SK-N-SH (cell line): ENCODE results near the gene SFXN3. TPM values are rescaled to one million over a fixed set of nuclear protein-coding genes. Genes with fewer than 3 reads are reported as not detected.
A peak's percentile ranks its signal among the peaks of the same experiment; 100 is the strongest.

Experiments
- CTCF ChIA-PET: fragments of 300-600, 350-600 bp; formaldehyde crosslinking; extraction: SDS; loops from one replicate; lab custom pipeline; 2021; lab: Yijun Ruan, JAX
- POLR2A ChIA-PET: fragments of 350-600 bp; sonication (Branson Sonifier 250); formaldehyde crosslinking; extraction: SDS; loops from one replicate; lab custom pipeline; 2020; ENCODE audit warnings: antibody characterized with exemption, inconsistent platforms; lab: Yijun Ruan, JAX
- DNase-seq: peaks from one replicate; pipeline ENCODE4 v3.0.0; 2012
- H2AFZ ChIP-seq: fragments of 200-600 bp; sonication (generic); 2 replicates; pipeline ENCODE4 v1.8.1; 2016; ENCODE audit warnings: antibody characterized with exemption, mild to moderate bottlenecking, low read depth
- H3F3A ChIP-seq: fragments of 200-600 bp; sonication (generic); replicated peaks from 2 replicates; pipeline ENCODE3; 2016; ENCODE audit warnings: antibody characterized with exemption, mild to moderate bottlenecking; ENCODE audit not compliant: insufficient read depth
- H3K27ac ChIP-seq, 2 experiments: fragments of 200-500 bp in 1 of 2; fragments of 200-600 bp in 1 of 2; sonication (Bioruptor generic) in 1 of 2; sonication (generic), shearing (Covaris generic) in 1 of 2; 2 replicates each; pipeline versions ENCODE4 v1.5.1 to v1.6.1; 2014 to 2016; ENCODE audit warnings: low read depth in 2 of 2, inconsistent platforms in 1 of 2, low read length in 1 of 2, mild to moderate bottlenecking in 1 of 2, mixed read lengths in 1 of 2
- H3K27me3 ChIP-seq: fragments of 200-600 bp; sonication (generic), shearing (Covaris generic); 2 replicates; pipeline ENCODE4 v1.6.1; 2016; ENCODE audit warnings: mixed run types; ENCODE audit not compliant: insufficient read depth
- H3K36me3 ChIP-seq, 2 experiments: fragments of 200-500 bp in 1 of 2; fragments of 200-600 bp in 1 of 2; sonication (Bioruptor generic) in 1 of 2; sonication (generic) in 1 of 2; replicated peaks in 1 of 2; 2 replicates each; pipeline versions ENCODE3 to v1.5.1; 2014 to 2016; ENCODE audit warnings: low read length in 1 of 2, mild to moderate bottlenecking in 1 of 2; ENCODE audit not compliant: insufficient read depth in 2 of 2, control insufficient read depth in 1 of 2
- H3K4me1 ChIP-seq, 2 experiments: fragments of 200-500 bp in 1 of 2; fragments of 200-600 bp in 1 of 2; sonication (Bioruptor generic) in 1 of 2; sonication (generic), shearing (Covaris generic) in 1 of 2; 2 replicates each; pipeline versions ENCODE4 v1.5.1 to v1.6.1; 2014 to 2016; ENCODE audit warnings: low read depth in 1 of 2, low read length in 1 of 2, mixed run types in 1 of 2; ENCODE audit not compliant: insufficient read depth in 2 of 2, control insufficient read depth in 1 of 2
- H3K4me2 ChIP-seq: fragments of 200-600 bp; sonication (generic), shearing (Covaris generic); 2 replicates; pipeline ENCODE4 v1.6.1; 2017; ENCODE audit warnings: mixed run types
- H3K4me3 ChIP-seq, 2 experiments: fragments of 200-500 bp in 1 of 2; fragments of 200-600 bp in 1 of 2; sonication (Bioruptor generic) in 1 of 2; sonication (generic), shearing (Covaris generic) in 1 of 2; 2 replicates each; pipeline versions ENCODE4 v1.5.1 to v1.8.1; 2014 to 2016; ENCODE audit warnings: low read depth in 2 of 2, inconsistent platforms in 1 of 2, low read length in 1 of 2, mild to moderate bottlenecking in 1 of 2, mixed read lengths in 1 of 2, moderate library complexity in 1 of 2
- H3K79me2 ChIP-seq: fragments of 200-600 bp; sonication (generic); 2 replicates; pipeline ENCODE4 v1.8.1; 2017; ENCODE audit warnings: mild to moderate bottlenecking; ENCODE audit not compliant: insufficient read depth
- H3K9ac ChIP-seq: fragments of 200-600 bp; sonication (generic); 2 replicates; pipeline ENCODE4 v1.6.1; 2017; ENCODE audit warnings: mixed run types
- H3K9me2 ChIP-seq: fragments of 200-600 bp; sonication (generic); 2 replicates; pipeline ENCODE4 v1.6.1; 2017; ENCODE audit warnings: mixed run types
- H3K9me3 ChIP-seq: fragments of 200-600 bp; sonication (generic); 2 replicates; pipeline ENCODE4 v1.6.1; 2017; ENCODE audit warnings: mixed run types, mild to moderate bottlenecking, moderate library complexity
- H4K20me1 ChIP-seq: fragments of 200-600 bp; sonication (generic); 2 replicates; pipeline ENCODE4 v1.6.1; 2017; ENCODE audit warnings: mild to moderate bottlenecking, mixed run types; ENCODE audit not compliant: insufficient read depth
- EZH2phosphoT487 ChIP-seq: fragments of 200-600 bp; sonication (generic); IDR thresholded peaks from 2 replicates; pipeline ENCODE4 v1.6.1; 2017; ENCODE audit warnings: low read depth, mixed run types, mild to moderate bottlenecking, antibody characterized with exemption, moderate library complexity, borderline replicate concordance
- FOSL2 ChIP-seq: IDR thresholded peaks from 2 replicates; pipeline ENCODE4 v1.4.0; 2012; ENCODE audit warnings: low read depth, mild to moderate bottlenecking, moderate library complexity, borderline replicate concordance
- FOXM1 ChIP-seq: IDR thresholded peaks from 2 replicates; pipeline ENCODE4 v1.4.0; 2012; ENCODE audit warnings: low read depth, mild to moderate bottlenecking
- GABPA ChIP-seq: IDR thresholded peaks from 2 replicates; pipeline ENCODE4 v1.4.0; 2012; ENCODE audit warnings: low read depth, mild to moderate bottlenecking
- NFIC ChIP-seq: IDR thresholded peaks from 2 replicates; pipeline ENCODE4 v1.4.0; 2012; ENCODE audit warnings: borderline replicate concordance
- POLR2AphosphoS5 ChIP-seq: IDR thresholded peaks from 2 replicates; pipeline ENCODE4 v1.6.1; 2012; ENCODE audit warnings: low read depth, low read length
- RCOR1 ChIP-seq: fragments of 150-350 bp; IDR thresholded peaks from 2 replicates; pipeline ENCODE4 v1.6.1; 2017; ENCODE audit warnings: antibody characterized with exemption, low read length
- REST ChIP-seq: IDR thresholded peaks from 2 replicates; pipeline ENCODE4 v1.6.1; 2012; ENCODE audit warnings: mild to moderate bottlenecking, low read depth, low read length, moderate library complexity
- RFX5 ChIP-seq: IDR thresholded peaks from 2 replicates; pipeline ENCODE4 v1.6.1; 2012; ENCODE audit warnings: mild to moderate bottlenecking, improper control_type of control experiment, low read length
- RXRA ChIP-seq: IDR thresholded peaks from 2 replicates; pipeline ENCODE4 v1.4.0; 2012; ENCODE audit warnings: low read depth, mild to moderate bottlenecking, borderline replicate concordance
- SIN3A ChIP-seq: IDR thresholded peaks from 2 replicates; pipeline ENCODE4 v1.6.1; 2012; ENCODE audit warnings: low read depth, mild to moderate bottlenecking, low read length, moderate library complexity, borderline replicate concordance
- SMC3 ChIP-seq: IDR thresholded peaks from 2 replicates; pipeline ENCODE4 v1.6.1; 2012; ENCODE audit warnings: low read depth, low read length, improper control_type of control experiment
- TCF12 ChIP-seq: IDR thresholded peaks from 2 replicates; pipeline ENCODE4 v1.4.0; 2012
- YY1 ChIP-seq: IDR thresholded peaks from 2 replicates; pipeline ENCODE4 v1.4.0; 2012; ENCODE audit warnings: low read depth, mild to moderate bottlenecking
- WGBS: methylation state at CpG from one replicate; pipeline ENCODE4 v1.1.6; 2017; ENCODE audit warnings: low lambda C conversion rate; 5-methylcytosine and 5-hydroxymethylcytosine counted together
- polyA plus RNA-seq, 3 experiments: library from polyadenylated mRNA; depleted of rRNA; stranded (reverse); fragments of >200 nt; gene quantifications; 2 replicates each; pipeline ENCODE4 v1.2.3, GENCODE V29; 2012

Gene SFXN3
- polyA plus RNA-seq, 1 of the 3 experiments (the other 2 are of a cell fraction), result 142 TPM

DNA sequence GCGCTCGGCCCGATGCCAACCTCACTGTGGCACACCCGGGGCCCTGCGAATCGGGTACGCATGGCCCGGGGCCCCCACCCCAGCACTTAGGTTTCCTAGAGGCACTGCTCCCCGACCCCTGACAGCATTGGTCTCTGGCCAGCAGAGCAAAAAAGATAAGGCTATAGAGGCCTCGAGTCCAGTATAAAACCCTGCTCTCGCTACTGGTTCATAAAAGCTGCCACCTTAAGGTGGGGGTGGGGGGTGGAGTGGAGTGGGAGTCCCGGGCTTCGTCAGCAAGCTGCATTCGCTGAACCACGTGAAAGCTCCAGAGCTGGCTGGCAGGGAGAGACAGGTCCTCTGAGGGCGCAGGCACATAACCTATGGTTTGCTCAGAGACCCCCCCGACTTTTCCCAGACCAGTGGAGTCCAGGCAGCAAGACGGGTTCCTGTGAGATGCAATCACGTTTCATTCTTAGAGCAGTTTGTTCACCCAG is 32.1 kb downstream of the SFXN3 start:
- 57% methylated on average over 19 of the region's 19 CpGs for WGBS
- peaks cover 19 to 37% of the 10 kb centered on the region in 2 experiments; a peak in 3 of 4 replicates for H3K4me1 ChIP-seq
- ChIA-PET POLR2A (interaction anchor here (2.9 kb wide), 1 partner anchor 20 kb away, joined by 11 read pairs; no protein-coding TSS in a partner anchor), CTCF (interaction anchor here (0.7 to 18.9 kb wide), 10 partner anchors 11 to 77 kb away, joined by 3 to 234 read pairs (median 18); no protein-coding TSS in a partner anchor)
- peaks cover 2% of the 10 kb centered on the region for H3F3A ChIP-seq
- H3K4me3 ChIP-seq, result no peak overlapping the region
- H3K27me3 ChIP-seq, result no peaks in the 10 kb centered on the region
- H3K27ac ChIP-seq, result no peak overlapping the region
- no peaks in the 10 kb centered on the region for H3K9me3 ChIP-seq
- no peak for DNase-seq
- TF ChIP-seq NFIC (no peak), SIN3A (no peak), GABPA (no peak), TCF12 (no peak), RFX5 (no peak), FOXM1 (no peak), REST (no peak), EZH2phosphoT487 (no peak), RXRA (no peak), SMC3 (no peak), POLR2AphosphoS5 (no peak), RCOR1 (no peak), YY1 (no peak), FOSL2 (no peak)
- H3K9ac ChIP-seq, result no peak overlapping the region
- no peaks in the 10 kb centered on the region for H3K9me2 ChIP-seq
- H2AFZ ChIP-seq, result no peak overlapping the region
- peaks cover 24% of the 10 kb centered on the region for H3K79me2 ChIP-seq
- H3K36me3 ChIP-seq, result no peaks in the 10 kb centered on the region
- H3K4me2 ChIP-seq, result peak overlapping the region; percentile 94; the same call in 1 of the 2 replicates
- no peaks in the 10 kb centered on the region for H4K20me1 ChIP-seq
